Esophagus muscularis mucosa (tissue), 4 donors: ENCODE results near the gene TULP3. TPM values are rescaled to one million over a fixed set of nuclear protein-coding genes. Genes with fewer than 3 reads are reported as not detected.

Experiments used
- DNase-seq: peaks from one replicate; pipeline ENCODE4 v3.0.0-alpha.2; 2017; ENCODE audit errors: extremely low spot score
- H3K27ac ChIP-seq, 4 donors: fragments of 200-600 bp; sonication (generic); replicated peaks in 1 of 4; 1 replicate in 3 of 4; 2 replicates in 1 of 4; pipeline ENCODE4 v1.5.1; 2016 to 2019; ENCODE audit warnings: mild to moderate bottlenecking in 1 of 4
- H3K27me3 ChIP-seq, 4 donors: fragments of 200-600 bp; sonication (generic); one replicate each; pipeline versions ENCODE4 v1.5.1 to v1.6.0; 2016 to 2019
- H3K36me3 ChIP-seq, 4 donors: fragments of 200-600 bp; sonication (generic); one replicate each; pipeline ENCODE4 v1.5.1; 2016 to 2019
- H3K4me1 ChIP-seq, 4 donors: fragments of 200-600 bp; sonication (generic); one replicate each; pipeline ENCODE4 v1.5.1; 2016 to 2019
- H3K4me3 ChIP-seq, 4 donors: fragments of 200-600 bp; sonication (generic); 1 replicate in 2 of 4; 2 replicates in 2 of 4; pipeline ENCODE4 v1.5.1; 2016 to 2019; ENCODE audit warnings: mild to moderate bottlenecking in 4 of 4, moderate library complexity in 1 of 4
- H3K9me3 ChIP-seq, 4 donors: fragments of 200-600 bp; sonication (generic); 1 replicate in 3 of 4; 2 replicates in 1 of 4; pipeline ENCODE4 v1.5.1; 2016 to 2019
- CTCF ChIP-seq, 3 experiments: fragments of 200-600 bp in 2 of 3; fragments of 450-650 bp in 1 of 3; sonication (generic) in 2 of 3; IDR thresholded peaks; one replicate each; pipeline ENCODE4 v1.5.1; 2017 to 2019; ENCODE audit warnings: antibody characterized with exemption in 3 of 3, mild to moderate bottlenecking in 2 of 3, moderate library complexity in 1 of 3
- EP300 ChIP-seq: sonication (generic); formaldehyde crosslinking; IDR thresholded peaks from one replicate; pipeline ENCODE4 v1.6.1; 2017; ENCODE audit warnings: antibody characterized with exemption
- POLR2A ChIP-seq: fragments of 450-650 bp; IDR thresholded peaks from one replicate; pipeline ENCODE4 v1.6.1; 2017; ENCODE audit warnings: antibody characterized with exemption, moderate library complexity, mild to moderate bottlenecking, low read depth
- POLR2AphosphoS5 ChIP-seq, 2 donors: sonication (generic); formaldehyde crosslinking; IDR thresholded peaks; one replicate each; pipeline ENCODE4 v1.6.1; 2017; ENCODE audit warnings: antibody characterized with exemption in 2 of 2
- WGBS: methylation state at CpG from one replicate; pipeline ENCODE4 v1.1.5; 2018; 5-methylcytosine and 5-hydroxymethylcytosine counted together
- intact Hi-C: fragments of 100-400 bp; cut with DNase I; formaldehyde crosslinking; loops from one replicate; pipeline ENCODE4 v1.15.1; 2023
- total RNA-seq, 4 donors: library from RNA; depleted of rRNA; stranded (reverse); fragments of >200 nt; gene quantifications; one replicate each; pipeline versions ENCODE4 v1.1.0 to v1.2.1, GENCODE V29; 2016

The TULP3 gene
- total RNA-seq, 4 donors from 2014 or later = 19.1 to 35.7 (median 27.4) TPM

GRCh38 chr12:2957816-2958431 lies 67.2 kb downstream of the TULP3 start:
- Histone ChIP-seq H3K9me3 (no peaks in the 10 kb centered on the region), H3K36me3 (no peaks in the 10 kb centered on the region), H3K27me3 (peaks cover 0 to 9% (median 0%) of the 10 kb centered on the region in 4 donors), H3K27ac (peak overlapping the region; percentile 86 to 91 (median 88)), H3K4me3 (peak overlapping the region; percentile 65 to 87 (median 76)), H3K4me1 (peaks cover 21 to 45% (median 33%) of the 10 kb centered on the region in 4 donors)
- TF ChIP-seq POLR2A = no peak
- TF ChIP-seq CTCF (IDR thresholded peaks at IDR 0.05) = no peak
- TF ChIP-seq EP300 = no peak
- no peak for TF ChIP-seq POLR2AphosphoS5 (IDR thresholded peaks at IDR 0.05)
- WGBS = 79% methylated on average over 11 of the region's 11 CpGs
- no peak for DNase-seq
- intact Hi-C loops = loop anchor here (5.0 kb wide), 1 partner anchor 79 kb away; no protein-coding TSS in a partner anchor

GRCh38 chr12:2958432-2959191 lies 67.9 kb downstream of the TULP3 start:
- 2% methylated on average over 18 of the region's 48 CpGs for WGBS
- no peak for DNase-seq
- H3K4me1 ChIP-seq = peaks cover 21 to 46% (median 33%) of the 10 kb centered on the region in 4 donors
- H3K27me3 ChIP-seq = peaks cover 0 to 11% (median 0%) of the 10 kb centered on the region in 4 donors
- H3K27ac ChIP-seq = peak overlapping the region; percentile 86 to 91 (median 88)
- TF ChIP-seq CTCF (IDR thresholded peaks at IDR 0.05) = no peak
- TF ChIP-seq POLR2A = peak; percentile 18
- no peak for TF ChIP-seq EP300
- H3K9me3 ChIP-seq = no peaks in the 10 kb centered on the region
- no peaks in the 10 kb centered on the region for H3K36me3 ChIP-seq
- H3K4me3 ChIP-seq = peak overlapping the region; percentile 65 to 87 (median 76)
- intact Hi-C loops = loop anchor here (5.0 kb wide), 1 partner anchor 79 kb away; no protein-coding TSS in a partner anchor

- peaks cover 21 to 51% (median 33%) of the 10 kb centered on the region in 4 donors for H3K4me1 ChIP-seq
- no CpG with 5 or more reads among the region's 50 CpGs for WGBS
- peaks cover 0 to 16% (median 0%) of the 10 kb centered on the region in 4 donors for H3K27me3 ChIP-seq
These were observed 68.5 kb downstream of the TULP3 start, which contains the start of gene TEAD4 for GRCh38 chr12:2959192-2959504. TSS of gene TEAD4 (plus strand) at chr12:2959397.

GRCh38 chr12:2959505-2960389 lies 69.1 kb downstream of the TULP3 start:
- no peak for DNase-seq
- intact Hi-C loops = loop anchor here (5.0 kb wide), 1 partner anchor 78 kb away; no protein-coding TSS in a partner anchor
- H3K4me3 ChIP-seq = peak overlapping the region; percentile 65 to 87 (median 76)
- H3K9me3 ChIP-seq = no peaks in the 10 kb centered on the region
- 5% methylated on average over 62 of the region's 104 CpGs for WGBS
- peaks cover 0 to 16% (median 0%) of the 10 kb centered on the region in 4 donors for H3K27me3 ChIP-seq
- peak overlapping the region; percentile 86 to 91 (median 88) for H3K27ac ChIP-seq
- H3K36me3 ChIP-seq = no peaks in the 10 kb centered on the region
- TF ChIP-seq POLR2A = no peak
- peak; percentile 47 for TF ChIP-seq EP300
- TF ChIP-seq POLR2AphosphoS5 (IDR thresholded peaks at IDR 0.05) = peak; percentile 53 to 65
- no peak for TF ChIP-seq CTCF (IDR thresholded peaks at IDR 0.05)
- H3K4me1 ChIP-seq = peaks cover 23 to 52% (median 34%) of the 10 kb centered on the region in 4 donors

More at GRCh38 chr12:2959192-2959504, 68.5 kb downstream of the TULP3 start, which contains the start of gene TEAD4:
- TF ChIP-seq POLR2AphosphoS5 (IDR thresholded peaks at IDR 0.05) = peak in 1 of 2 donors; percentile 26
- TF ChIP-seq POLR2A = no peak
- no peaks in the 10 kb centered on the region for H3K36me3 ChIP-seq
- H3K27ac ChIP-seq = peak within 1 kb of the TSS; percentile 86 to 91 (median 88)
- H3K4me3 ChIP-seq = peak within 1 kb of the TSS; percentile 65 to 87 (median 76)
- no peaks in the 10 kb centered on the region for H3K9me3 ChIP-seq
- no peak for DNase-seq
- intact Hi-C loops = loop anchor here (5.0 kb wide), 1 partner anchor 78 kb away; no protein-coding TSS in a partner anchor
